H1 (cell line): Measurements from ENCODE around the gene PPM1G. TPM values are rescaled to one million over a fixed set of nuclear protein-coding genes. Genes with fewer than 3 reads are reported as not detected.

Source experiments
- CTCF ChIA-PET: fragments of 300-600 bp; sonication (Branson Sonifier 250); formaldehyde crosslinking; loops from one replicate; lab custom pipeline; 2021; ENCODE audit not compliant: partially characterized antibody; lab: Charles Lee
- POLR2A ChIA-PET: fragments of 300-600 bp; sonication (Branson Sonifier 250); formaldehyde crosslinking; loops from one replicate; lab custom pipeline; 2021; ENCODE audit warnings: inconsistent platforms; ENCODE audit not compliant: partially characterized antibody; lab: Charles Lee
- DNase-seq, 2 experiments: peaks; one replicate each; pipeline versions ENCODE4 v3.0.0 to v3.0.0-alpha.2; 2010 to 2022; ENCODE audit warnings: low spot score in 2 of 2, low read depth in 1 of 2, mixed read lengths in 1 of 2
- FAIRE-seq: peaks from 2 replicates; lab custom pipeline; 2011; peaks lifted over from hg19 to GRCh38; lab: Jason Lieb, UNC
- H2AFZ ChIP-seq: 2 replicates; pipeline ENCODE4 v1.8.1; 2012; ENCODE audit warnings: low read length, inconsistent platforms
- H2AK5ac ChIP-seq: 2 replicates; pipeline ENCODE4 v1.6.1; 2013; ENCODE audit warnings: low read depth, low read length
- H2BK120ac ChIP-seq: replicated peaks from 2 replicates; pipeline ENCODE3; 2013; ENCODE audit warnings: low read depth, low read length, inconsistent platforms
- H2BK12ac ChIP-seq: 2 replicates; pipeline ENCODE4 v1.6.1; 2013; ENCODE audit warnings: low read depth, low read length
- H2BK15ac ChIP-seq: 2 replicates; pipeline ENCODE4 v1.6.1; 2013; ENCODE audit warnings: low read length
- H2BK20ac ChIP-seq: 2 replicates; pipeline ENCODE4 v1.6.1; 2013; ENCODE audit warnings: low read length
- H2BK5ac ChIP-seq: 2 replicates; pipeline ENCODE4 v1.6.1; 2013; ENCODE audit warnings: low read depth, low read length
- H3K14ac ChIP-seq: 2 replicates; pipeline ENCODE4 v1.6.1; 2013; ENCODE audit warnings: inconsistent platforms; ENCODE audit not compliant: insufficient read length
- H3K18ac ChIP-seq: 2 replicates; pipeline ENCODE4 v1.6.1; 2013; ENCODE audit warnings: low read length; ENCODE audit errors: extremely low read depth
- H3K23ac ChIP-seq: 2 replicates; pipeline ENCODE4 v1.6.1; 2013; ENCODE audit warnings: inconsistent platforms; ENCODE audit not compliant: insufficient read length
- H3K23me2 ChIP-seq: 2 replicates; pipeline ENCODE4 v1.6.1; 2013; ENCODE audit warnings: low read depth, low read length
- H3K27ac ChIP-seq: 2 replicates; pipeline ENCODE4 v1.6.1; 2011; ENCODE audit warnings: low read depth, low read length, inconsistent platforms
- H3K27me3 ChIP-seq, 4 experiments: replicated peaks in 1 of 4; 1 replicate in 1 of 4; 2 replicates in 3 of 4; pipeline versions ENCODE4 v1.6.1 to v1.8.1; 2011 to 2013; ENCODE audit warnings: low read length in 3 of 4, mild to moderate bottlenecking in 3 of 4, inconsistent platforms in 2 of 4, mixed read lengths in 2 of 4, moderate library complexity in 1 of 4; ENCODE audit not compliant: control insufficient read depth in 3 of 4, insufficient read depth in 3 of 4; ENCODE audit errors: extremely low read depth in 1 of 4
- H3K36me3 ChIP-seq, 4 experiments: 2 replicates each; pipeline versions ENCODE4 v1.6.1 to v1.8.1; 2011 to 2013; ENCODE audit warnings: mild to moderate bottlenecking in 4 of 4, low read length in 3 of 4, moderate library complexity in 2 of 4, control low read depth in 1 of 4, inconsistent platforms in 1 of 4; ENCODE audit not compliant: insufficient read depth in 4 of 4, control insufficient read depth in 2 of 4
- H3K4ac ChIP-seq: replicated peaks from 2 replicates; pipeline ENCODE3; 2013; ENCODE audit warnings: low read length, low read depth, mixed read lengths, inconsistent platforms; ENCODE audit not compliant: insufficient read length
- H3K4me1 ChIP-seq, 4 experiments: replicated peaks in 1 of 4; 1 replicate in 1 of 4; 2 replicates in 3 of 4; pipeline versions ENCODE4 v1.6.1 to v1.8.1; 2011 to 2013; ENCODE audit warnings: low read length in 3 of 4, inconsistent platforms in 2 of 4, mixed read lengths in 1 of 4; ENCODE audit not compliant: insufficient read depth in 4 of 4, control insufficient read depth in 3 of 4
- H3K4me2 ChIP-seq, 2 experiments: 2 replicates each; pipeline versions ENCODE4 v1.6.1 to v1.8.1; 2011 to 2013; ENCODE audit warnings: low read depth in 2 of 2, low read length in 2 of 2, control low read depth in 1 of 2, inconsistent platforms in 1 of 2, mild to moderate bottlenecking in 1 of 2; ENCODE audit not compliant: insufficient read depth in 1 of 2
- H3K4me3 ChIP-seq, 4 experiments: fragments of 200-600, 300-600 bp in 1 of 4; sonication (generic), shearing (Covaris generic), sonication (Bioruptor Twin) in 1 of 4; 2 replicates each; pipeline versions ENCODE4 v1.5.1 to v1.8.1; 2011 to 2016; ENCODE audit warnings: low read length in 4 of 4, low read depth in 3 of 4, control low read depth in 2 of 4, inconsistent platforms in 2 of 4, mild to moderate bottlenecking in 2 of 4, mixed read lengths in 1 of 4, moderate library complexity in 1 of 4; ENCODE audit not compliant: insufficient read depth in 2 of 4; ENCODE audit errors: extremely low read depth in 1 of 4
- H3K56ac ChIP-seq: replicated peaks from 2 replicates; pipeline ENCODE3; 2013; ENCODE audit warnings: low read depth, mild to moderate bottlenecking, mixed read lengths, low read length, inconsistent platforms; ENCODE audit not compliant: insufficient read length
- H3K79me1 ChIP-seq: 2 replicates; pipeline ENCODE4 v1.6.1; 2013; ENCODE audit warnings: low read depth, low read length, control low read depth
- H3K79me2 ChIP-seq, 2 experiments: 2 replicates each; pipeline versions ENCODE4 v1.6.1 to v1.8.1; 2012 to 2013; ENCODE audit warnings: low read length in 2 of 2, mild to moderate bottlenecking in 2 of 2, inconsistent platforms in 1 of 2; ENCODE audit not compliant: insufficient read depth in 2 of 2, control insufficient read depth in 1 of 2
- H3K9ac ChIP-seq, 4 experiments: replicated peaks in 1 of 4; 1 replicate in 1 of 4; 2 replicates in 3 of 4; pipeline versions ENCODE4 v1.6.1 to v1.8.1; 2011 to 2013; ENCODE audit warnings: low read depth in 3 of 4, low read length in 3 of 4, control low read depth in 2 of 4, mild to moderate bottlenecking in 2 of 4, moderate library complexity in 2 of 4, inconsistent platforms in 1 of 4; ENCODE audit errors: extremely low read depth in 1 of 4
- H3K9me3 ChIP-seq, 2 experiments: 2 replicates each; pipeline versions ENCODE4 v1.6.1 to v1.8.1; 2012 to 2013; ENCODE audit warnings: mild to moderate bottlenecking in 2 of 2, moderate library complexity in 2 of 2, control low read depth in 1 of 2, inconsistent platforms in 1 of 2, low read depth in 1 of 2, low read length in 1 of 2, mixed read lengths in 1 of 2; ENCODE audit not compliant: insufficient read depth in 2 of 2
- H4K20me1 ChIP-seq, 2 experiments: replicated peaks in 1 of 2; 2 replicates each; pipeline versions ENCODE3 to v1.8.1; 2011 to 2013; ENCODE audit warnings: inconsistent platforms in 2 of 2, low read length in 2 of 2, mild to moderate bottlenecking in 1 of 2; ENCODE audit not compliant: insufficient read depth in 2 of 2, control insufficient read depth in 1 of 2
- H4K5ac ChIP-seq: 2 replicates; pipeline ENCODE4 v1.6.1; 2013; ENCODE audit warnings: low read length, low read depth, mixed read lengths, inconsistent platforms; ENCODE audit not compliant: insufficient read length
- H4K8ac ChIP-seq: 2 replicates; pipeline ENCODE4 v1.8.0; 2013; ENCODE audit warnings: mild to moderate bottlenecking, moderate library complexity, low read length, inconsistent platforms; ENCODE audit not compliant: insufficient read depth; ENCODE audit errors: extremely low read depth
- H4K91ac ChIP-seq: replicated peaks from 2 replicates; pipeline ENCODE3; 2013; ENCODE audit warnings: low read length, mixed read lengths, inconsistent platforms; ENCODE audit not compliant: insufficient read length
- GABPA ChIP-seq: IDR thresholded peaks from 2 replicates; pipeline ENCODE4 v1.6.1; 2011; ENCODE audit warnings: mild to moderate bottlenecking, low read length, moderate library complexity, borderline replicate concordance; ENCODE audit not compliant: insufficient read depth
- RBBP5 ChIP-seq: IDR thresholded peaks from 2 replicates; pipeline ENCODE4 v1.7.1; 2012; ENCODE audit warnings: low read depth, mild to moderate bottlenecking, inconsistent platforms, low read length, moderate library complexity, borderline replicate concordance
- SP1 ChIP-seq: IDR thresholded peaks from 2 replicates; pipeline ENCODE4 v1.6.1; 2011; ENCODE audit warnings: low read depth, low read length
- TAF1 ChIP-seq: IDR thresholded peaks from 2 replicates; pipeline ENCODE4 v1.6.1; 2011; ENCODE audit warnings: mild to moderate bottlenecking, low read depth, low read length
- WGBS, 2 experiments: shearing (Covaris generic) in 1 of 2; methylation state at CpG; one replicate each; pipeline versions ENCODE4 v1.1.6 to v1.1.7; 2013 to 2015; ENCODE audit warnings: low lambda C conversion rate in 2 of 2, mixed read lengths in 2 of 2, inconsistent platforms in 1 of 2, low coverage in 1 of 2, missing lambda C conversion rate in 1 of 2; ENCODE audit not compliant: insufficient replicate concordance in 2 of 2, insufficient coverage in 1 of 2, insufficient read length in 1 of 2; ENCODE audit errors: extremely low coverage in 1 of 2, missing lambda C conversion rate in 1 of 2; 5-methylcytosine and 5-hydroxymethylcytosine counted together
- polyA plus RNA-seq, 7 experiments: library from polyadenylated mRNA; depleted of rRNA in 3 of 7; stranded (reverse) in 5 of 7; unstranded in 2 of 7; fragments of >200 nt in 5 of 7; fragments of 200-250 nt in 2 of 7; gene quantifications; 1 replicate in 5 of 7; 2 replicates in 1 of 7; 4 replicates in 1 of 7; pipeline versions ENCODE4 v1.2.1 to v1.2.3, GENCODE V29; 2011 to 2013; ENCODE audit warnings: missing spikeins in 2 of 7, mixed read lengths in 2 of 7
- total RNA-seq: library from RNA; stranded (reverse); fragmentation: NEBNext Ultra II Directional; extraction: Animal tissue kit (Norgen Biotek cat#: 25700); gene quantifications from 2 replicates; pipeline ENCODE4 v1.2.1, GENCODE V29; 2021

Gene PPM1G
- total and polyA plus RNA-seq, 2 of the 8 experiments (the other 6 are each of a cell fraction or from before 2014, with no cell fraction given) = 73.3 to 203 TPM

DNA sequence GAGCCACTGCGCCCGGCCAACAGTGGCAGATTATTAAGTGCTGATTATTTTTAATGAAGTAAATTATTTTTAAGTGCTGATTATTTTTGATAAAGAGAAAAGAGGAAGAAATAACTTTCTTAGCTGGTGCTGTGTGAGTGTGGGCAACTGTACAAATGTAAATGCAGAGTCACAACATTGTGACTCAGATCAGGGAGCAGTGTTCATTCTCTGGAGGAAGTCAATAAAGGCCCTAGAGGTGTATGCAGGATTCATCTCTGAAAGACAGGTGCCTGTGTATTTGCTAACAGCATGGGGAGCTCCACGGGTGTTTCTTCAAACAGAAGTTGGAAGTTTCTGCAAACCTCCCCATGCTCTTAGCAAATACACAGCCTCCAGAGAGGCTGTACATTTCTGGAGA, 39.0 kb upstream of the PPM1G start:
- TF ChIP-seq SP1 = no peak
- no peak for TF ChIP-seq TAF1
- no peak for TF ChIP-seq GABPA
- no peak for TF ChIP-seq RBBP5
- Histone ChIP-seq H4K5ac (no peak overlapping the region), H3K18ac (no peak overlapping the region), H2BK15ac (no peak overlapping the region), H3K23ac (no peak overlapping the region), H4K8ac (no peak overlapping the region), H2BK20ac (no peak overlapping the region), H4K91ac (no peak overlapping the region), H4K20me1 (peaks cover 0 to 2% of the 10 kb centered on the region in 2 experiments), H2BK5ac (no peak overlapping the region), H3K4me3 (no peak overlapping the region), H2BK120ac (no peak overlapping the region), H3K4me2 (no peak overlapping the region), H3K27me3 (no peaks in the 10 kb centered on the region), H3K56ac (no peak overlapping the region), H2AFZ (no peak overlapping the region), H2AK5ac (no peak overlapping the region), H3K9me3 (no peaks in the 10 kb centered on the region), H3K4ac (no peak overlapping the region), H3K23me2 (no peaks in the 10 kb centered on the region), H3K36me3 (peaks cover 0 to 13% (median 4%) of the 10 kb centered on the region in 4 experiments; a peak in 4 of 8 replicates), H3K4me1 (peaks cover 0 to under 1% (median 0%) of the 10 kb centered on the region in 4 experiments; a peak in 2 of 7 replicates), H2BK12ac (no peak overlapping the region), H3K9ac (no peak overlapping the region), H3K14ac (no peak overlapping the region), H3K27ac (no peak overlapping the region), H3K79me1 (no peaks in the 10 kb centered on the region), H3K79me2 (no peaks in the 10 kb centered on the region)
- POLR2A ChIA-PET = interaction anchor here (0.6 to 3.5 kb wide), 2 partner anchors 9 to 19 kb away, joined by 3 to 17 read pairs; partner anchors contain the start of gene NRBP1
- FAIRE-seq (no peak), DNase-seq (no peak)
- 62% methylated on average over 3 of the region's 3 CpGs; no CpG with 5 or more reads in 1 of the 2 experiments for WGBS, 2 experiments
- CTCF ChIA-PET = interaction anchor here (1.2 to 1.5 kb wide), 4 partner anchors 13 to 68 kb away, joined by 3 to 4 read pairs (median 4); partner anchors contain the start of gene ZNF513
